ENCODE results near the gene LPAR1. TPM values are rescaled to one million over a fixed set of nuclear protein-coding genes. Genes with fewer than 3 reads are reported as not detected.

LPAR1 gene
- total RNA-seq, 1 experiment from 2014 or later = 0.21 TPM

- no peak overlapping the region for H3K27ac Mint-ChIP-seq (ENCODE audit: low read depth, unreplicated experiment)
- H3K4me3 Mint-ChIP-seq (ENCODE audit: unreplicated experiment) = no peak overlapping the region
- DNase-seq (ENCODE audit: unreplicated experiment) = peak; percentile 55
- peaks cover 17% of the 10 kb centered on the region for H3K4me1 Mint-ChIP-seq (ENCODE audit: insufficient read depth, unreplicated experiment)
- intact Hi-C loops (cut with micrococcal nuclease) = no loop called here
- POLR2A ChIA-PET = no interaction called here
- no peak for TF ChIP-seq CTCF (IDR thresholded peaks at IDR 0.05; ENCODE audit: unreplicated experiment)
- H3K27me3 Mint-ChIP-seq (ENCODE audit: insufficient read depth, unreplicated experiment) = no peaks in the 10 kb centered on the region
- no peaks in the 10 kb centered on the region for H3K9me3 Mint-ChIP-seq (ENCODE audit: unreplicated experiment)
- H3K36me3 Mint-ChIP-seq (ENCODE audit: insufficient read depth, unreplicated experiment) = no peaks in the 10 kb centered on the region
- CTCF ChIA-PET = interaction anchor here (0.6 kb wide), 1 partner anchor 1019 kb away, joined by 3 read pairs; no protein-coding TSS in a partner anchor
- BruUV-seq (replicated peaks) = no TSS peak
These were observed 62.3 kb downstream of the LPAR1 start for GRCh38 chr9:110975969-110976368.

- Mint-ChIP-seq H3K27me3 (ENCODE audit: insufficient read depth, unreplicated experiment) (no peaks in the 10 kb centered on the region), H3K4me3 (ENCODE audit: unreplicated experiment) (no peak overlapping the region), H3K27ac (ENCODE audit: low read depth, unreplicated experiment) (no peak overlapping the region), H3K4me1 (ENCODE audit: insufficient read depth, unreplicated experiment) (peaks cover 17% of the 10 kb centered on the region), H3K9me3 (ENCODE audit: unreplicated experiment) (no peaks in the 10 kb centered on the region), H3K36me3 (ENCODE audit: insufficient read depth, unreplicated experiment) (no peaks in the 10 kb centered on the region)
- no peak for TF ChIP-seq CTCF (IDR thresholded peaks at IDR 0.05; ENCODE audit: unreplicated experiment)
- intact Hi-C loops (cut with micrococcal nuclease) = no loop called here
- POLR2A ChIA-PET = no interaction called here
- CTCF ChIA-PET = interaction anchor here (0.6 kb wide), 1 partner anchor 1019 kb away, joined by 3 read pairs; no protein-coding TSS in a partner anchor
- DNase-seq (ENCODE audit: unreplicated experiment) = peak; percentile 9
- BruUV-seq (replicated peaks) = no TSS peak
These were observed 63.0 kb downstream of the LPAR1 start for GRCh38 chr9:110975278-110975677.

- POLR2A ChIA-PET = no interaction called here
- no peak overlapping the region for H3K4me3 Mint-ChIP-seq (ENCODE audit: unreplicated experiment)
- no peaks in the 10 kb centered on the region for H3K36me3 Mint-ChIP-seq (ENCODE audit: insufficient read depth, unreplicated experiment)
- no peaks in the 10 kb centered on the region for H3K9me3 Mint-ChIP-seq (ENCODE audit: unreplicated experiment)
- DNase-seq (ENCODE audit: unreplicated experiment) = no peak
- no TSS peak for BruUV-seq (replicated peaks)
- intact Hi-C loops (cut with micrococcal nuclease) = no loop called here
- CTCF ChIA-PET = no interaction called here
- no peak overlapping the region for H3K27ac Mint-ChIP-seq (ENCODE audit: low read depth, unreplicated experiment)
- no peak for TF ChIP-seq CTCF (IDR thresholded peaks at IDR 0.05; ENCODE audit: unreplicated experiment)
- peaks cover 13% of the 10 kb centered on the region for H3K4me1 Mint-ChIP-seq (ENCODE audit: insufficient read depth, unreplicated experiment)
- H3K27me3 Mint-ChIP-seq (ENCODE audit: insufficient read depth, unreplicated experiment) = no peaks in the 10 kb centered on the region
These were observed 66.6 kb downstream of the LPAR1 start for GRCh38 chr9:110971705-110972104.

- CTCF ChIA-PET = no interaction called here
- no TSS peak for BruUV-seq (replicated peaks)
- Mint-ChIP-seq H3K36me3 (ENCODE audit: insufficient read depth, unreplicated experiment) (no peaks in the 10 kb centered on the region), H3K27me3 (ENCODE audit: insufficient read depth, unreplicated experiment) (no peaks in the 10 kb centered on the region), H3K27ac (ENCODE audit: low read depth, unreplicated experiment) (no peak overlapping the region), H3K4me1 (ENCODE audit: insufficient read depth, unreplicated experiment) (peaks cover 9% of the 10 kb centered on the region), H3K4me3 (ENCODE audit: unreplicated experiment) (no peak overlapping the region), H3K9me3 (ENCODE audit: unreplicated experiment) (no peaks in the 10 kb centered on the region)
- POLR2A ChIA-PET = no interaction called here
- intact Hi-C loops (cut with micrococcal nuclease) = no loop called here
- TF ChIP-seq CTCF (IDR thresholded peaks at IDR 0.05; ENCODE audit: unreplicated experiment) = no peak
- no peak for DNase-seq (ENCODE audit: unreplicated experiment)
These were observed 67.0 kb downstream of the LPAR1 start for GRCh38 chr9:110971234-110971633.
